ENCODE data around the gene TCF23.
"Not testable (repeated sequence)": the region's sequence is repeated elsewhere in the genome, so short reads cannot be mapped to it uniquely, and the experiment has no call there.

The TCF23 gene

GRCh38 chr2:27118525-27119329, 30.1 kb upstream of the TCF23 start, which contains the start of gene CGREF1:
Gene CGREF1 (minus strand): TSS chr2:27119128. CDS start chr2:27104366, 14,762 bp downstream.
- no peak within 1 kb of the TSS for H3K27ac ChIP-seq
- H3K9me3 ChIP-seq = no peaks in the 10 kb centered on the region
- H3K27me3 ChIP-seq = peaks cover 46% of the 10 kb centered on the region
- no peaks in the 10 kb centered on the region for H3K36me3 ChIP-seq
- no peak for TF ChIP-seq CTCF (IDR thresholded peaks at IDR 0.05)
- H3K4me1 ChIP-seq (ENCODE audit: control insufficient read depth in 1 of 2, insufficient read depth in 1 of 2, low read depth in 1 of 2, low read length in 1 of 2) = peaks cover 26 to 30% of the 10 kb centered on the region in 2 experiments
- H3K4me3 ChIP-seq (ENCODE audit: low read depth in 1 of 2, low read length in 1 of 2) = no peak within 1 kb of the TSS

DNA sequence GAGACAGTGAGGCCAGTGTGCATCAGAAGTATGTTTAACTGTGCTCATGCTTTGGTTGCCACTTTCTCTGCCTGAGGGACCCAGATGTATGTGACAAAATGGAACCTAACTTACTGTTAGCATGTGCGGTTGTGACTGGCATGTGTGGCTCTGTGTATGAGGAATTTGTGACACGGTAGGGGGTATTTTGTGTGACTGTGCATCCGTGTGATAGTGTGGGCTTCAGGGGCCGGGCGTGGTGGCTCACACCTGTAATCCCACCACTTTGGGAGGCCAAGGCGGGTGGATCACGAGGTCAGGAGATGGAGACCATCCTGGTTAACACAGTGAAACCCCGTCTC, 29.5 kb upstream of the TCF23 start:
- not testable (repeated sequence) for H3K36me3 ChIP-seq; H3K27ac ChIP-seq; H3K4me3 ChIP-seq (ENCODE audit: low read depth in 1 of 2, low read length in 1 of 2); H3K9me3 ChIP-seq
- Histone ChIP-seq H3K4me1 (ENCODE audit: control insufficient read depth in 1 of 2, insufficient read depth in 1 of 2, low read depth in 1 of 2, low read length in 1 of 2) (peaks cover 30 to 34% of the 10 kb centered on the region in 2 experiments), H3K27me3 (peaks cover 46% of the 10 kb centered on the region)

GRCh38 chr2:27121906-27122305, 26.9 kb upstream of the TCF23 start:
- Histone ChIP-seq H3K27me3 (peaks cover 42% of the 10 kb centered on the region), H3K4me3 (ENCODE audit: low read depth in 1 of 2, low read length in 1 of 2) (no peak overlapping the region), H3K9me3 (no peaks in the 10 kb centered on the region), H3K4me1 (ENCODE audit: control insufficient read depth in 1 of 2, insufficient read depth in 1 of 2, low read depth in 1 of 2, low read length in 1 of 2) (peaks cover 30 to 34% of the 10 kb centered on the region in 2 experiments), H3K27ac (peak overlapping the region; percentile 87), H3K36me3 (no peaks in the 10 kb centered on the region)
- no peak for TF ChIP-seq CTCF (IDR thresholded peaks at IDR 0.05)

DNA sequence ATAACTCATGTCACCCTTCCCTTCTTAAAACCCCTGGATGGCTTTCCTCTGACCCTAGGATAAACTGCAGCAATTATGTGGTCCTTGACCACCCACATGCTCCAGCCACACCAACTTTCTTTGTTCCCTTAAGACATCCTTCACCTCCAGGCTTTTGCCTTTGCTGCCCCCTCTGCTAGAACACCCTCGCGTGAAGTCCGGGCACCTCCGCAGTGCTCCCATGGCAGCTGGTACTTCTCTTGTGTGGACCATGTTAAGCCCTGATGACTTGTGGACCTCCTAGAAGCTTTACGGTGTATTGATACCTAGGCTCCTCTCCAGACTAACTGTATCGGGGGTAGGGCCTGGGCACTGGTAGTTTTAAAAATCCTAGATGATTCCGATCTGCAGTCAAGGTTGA, 26.0 kb upstream of the TCF23 start:
- peaks cover 33% of the 10 kb centered on the region for H3K27me3 ChIP-seq
- no peaks in the 10 kb centered on the region for H3K9me3 ChIP-seq
- H3K27ac ChIP-seq = peak overlapping the region; percentile 87
- no peak for TF ChIP-seq CTCF (IDR thresholded peaks at IDR 0.05)
- H3K4me3 ChIP-seq (ENCODE audit: low read depth in 1 of 2, low read length in 1 of 2) = peak overlapping the region; percentile 70 to 85
- H3K4me1 ChIP-seq (ENCODE audit: control insufficient read depth in 1 of 2, insufficient read depth in 1 of 2, low read depth in 1 of 2, low read length in 1 of 2) = peaks cover 30 to 34% of the 10 kb centered on the region in 2 experiments
- H3K36me3 ChIP-seq = no peaks in the 10 kb centered on the region

DNA sequence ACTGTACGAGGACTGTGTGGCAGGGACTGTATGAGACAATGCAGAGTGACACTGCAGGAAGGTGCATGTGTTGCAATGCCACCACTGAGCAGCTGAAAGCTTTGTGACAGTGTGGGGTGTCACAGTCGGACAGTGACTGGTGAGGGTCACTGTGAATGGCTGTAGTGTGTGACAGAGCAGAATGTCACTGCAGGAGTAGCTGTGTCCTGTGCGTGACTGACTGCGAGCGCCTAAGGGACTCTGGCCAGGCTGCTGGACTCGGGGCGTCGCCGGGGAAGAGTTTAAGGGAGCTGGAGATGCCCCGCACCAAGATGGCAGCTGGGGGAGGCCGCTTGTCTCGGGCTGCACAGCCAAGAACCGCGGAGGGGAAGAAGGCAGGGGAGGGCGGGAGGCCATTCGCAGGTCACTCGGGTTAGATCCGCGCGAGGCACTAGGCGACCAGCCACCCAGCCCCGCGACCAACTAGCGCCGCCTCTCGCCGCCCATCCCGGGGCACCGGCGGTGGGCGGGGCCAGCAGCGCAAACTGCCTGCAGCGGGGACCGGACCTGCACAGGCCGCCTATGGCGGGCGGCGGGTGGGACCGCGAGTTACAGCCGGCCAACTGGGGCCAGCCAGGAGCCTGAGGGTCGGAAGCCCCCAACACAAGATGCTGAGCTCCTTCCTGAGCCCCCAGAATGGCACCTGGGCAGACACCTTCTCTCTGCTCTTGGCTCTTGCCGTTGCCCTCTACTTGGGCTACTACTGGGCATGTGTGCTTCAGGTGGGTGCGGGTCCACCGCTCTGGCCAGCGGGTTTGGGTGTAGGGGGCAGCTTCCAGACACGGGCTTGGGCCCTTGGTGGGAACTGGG, 25.3 kb upstream of the TCF23 start, which contains the start of gene ABHD1:
ABHD1 (plus strand) TSS at position 514 of the 849 bp plus-strand sequence; CDS start at position 648, 134 bp downstream.
- H3K36me3 ChIP-seq = peaks cover 5% of the 10 kb centered on the region

More for the DNA sequence above, 25.3 kb upstream of the TCF23 start, which contains the start of gene ABHD1:
- peaks cover 28 to 31% of the 10 kb centered on the region in 2 experiments for H3K4me1 ChIP-seq (ENCODE audit: control insufficient read depth in 1 of 2, insufficient read depth in 1 of 2, low read depth in 1 of 2, low read length in 1 of 2)
- peaks cover 26% of the 10 kb centered on the region for H3K27me3 ChIP-seq
- H3K4me3 ChIP-seq (ENCODE audit: low read depth in 1 of 2, low read length in 1 of 2) = peak within 1 kb of the TSS; percentile 70 to 85
- peak within 1 kb of the TSS; percentile 87 for H3K27ac ChIP-seq
- no peak for TF ChIP-seq CTCF (IDR thresholded peaks at IDR 0.05)
- H3K9me3 ChIP-seq = no peaks in the 10 kb centered on the region

All from neutrophil (primary cell).